ENCODE data around the gene PSRC1. TPM values are rescaled to one million over a fixed set of nuclear protein-coding genes. Genes with fewer than 3 reads are reported as not detected.

The PSRC1 gene
- total and polyA plus RNA-seq, 2 of the 8 experiments (the other 6 are each of a cell fraction or from before 2014, with no cell fraction given), result 56.1 to 67.3 TPM

- Histone ChIP-seq H3K79me1 (ENCODE audit: low read depth, low read length) (no peaks in the 10 kb centered on the region), H3K23me2 (ENCODE audit: low read depth, low read length) (no peaks in the 10 kb centered on the region), H4K91ac (replicated peaks; ENCODE audit: insufficient read length, low read length) (no peak overlapping the region), H3K9ac (replicated peaks in 1 of 4; ENCODE audit: extremely low read depth in 1 of 4, low read depth in 3 of 4, low read length in 3 of 4) (no peak overlapping the region), H2AK5ac (ENCODE audit: low read depth, low read length) (no peak overlapping the region), H3K4me3 (ENCODE audit: extremely low read depth in 1 of 4, insufficient read depth in 2 of 4, low read depth in 3 of 4, low read length in 4 of 4) (no peak overlapping the region), H3K4me2 (ENCODE audit: insufficient read depth in 1 of 2, low read depth in 2 of 2, low read length in 2 of 2) (no peak overlapping the region), H3K27ac (ENCODE audit: low read depth, low read length) (no peak overlapping the region), H3K9me3 (ENCODE audit: insufficient read depth in 2 of 2, low read depth in 1 of 2, low read length in 1 of 2) (no peaks in the 10 kb centered on the region), H2BK120ac (replicated peaks; ENCODE audit: low read depth, low read length) (no peak overlapping the region), H3K36me3 (ENCODE audit: control insufficient read depth in 2 of 4, insufficient read depth in 4 of 4, low read length in 3 of 4) (peaks cover 4 to 18% (median 14%) of the 10 kb centered on the region in 4 experiments; a peak in 4 of 8 replicates), H3K4me1 (replicated peaks in 1 of 4; ENCODE audit: control insufficient read depth in 3 of 4, insufficient read depth in 4 of 4, low read length in 3 of 4) (peaks cover 0 to 5% (median 1%) of the 10 kb centered on the region in 4 experiments; a peak in 4 of 7 replicates), H2BK20ac (ENCODE audit: low read length) (no peak overlapping the region), H2BK5ac (ENCODE audit: low read depth, low read length) (no peak overlapping the region; the same call in 1 of the 2 replicates), H3K4ac (replicated peaks; ENCODE audit: insufficient read length, low read depth, low read length) (no peak overlapping the region), H2BK12ac (ENCODE audit: low read depth, low read length) (no peak overlapping the region), H3K14ac (ENCODE audit: insufficient read length) (no peak overlapping the region), H3K56ac (replicated peaks; ENCODE audit: insufficient read length, low read depth, low read length) (no peak overlapping the region), H4K5ac (ENCODE audit: insufficient read length, low read depth, low read length) (no peak overlapping the region), H3K79me2 (ENCODE audit: control insufficient read depth in 1 of 2, insufficient read depth in 2 of 2, low read length in 2 of 2) (no peaks in the 10 kb centered on the region), H4K20me1 (replicated peaks in 1 of 2; ENCODE audit: control insufficient read depth in 1 of 2, insufficient read depth in 2 of 2, low read length in 2 of 2) (peaks cover 0 to 7% of the 10 kb centered on the region in 2 experiments), H2BK15ac (ENCODE audit: low read length) (no peak overlapping the region), H2AFZ (ENCODE audit: low read length) (no peak overlapping the region), H3K23ac (ENCODE audit: insufficient read length) (no peak overlapping the region), H4K8ac (ENCODE audit: extremely low read depth, insufficient read depth, low read length) (peak overlapping the region; percentile 51; the same call in 1 of the 2 replicates), H3K27me3 (replicated peaks in 1 of 4; ENCODE audit: control insufficient read depth in 3 of 4, extremely low read depth in 1 of 4, insufficient read depth in 3 of 4, low read length in 3 of 4) (no peaks in the 10 kb centered on the region), H3K18ac (ENCODE audit: extremely low read depth, low read length) (no peak overlapping the region)
- WGBS, 2 experiments (ENCODE audit: extremely low coverage in 1 of 2, insufficient coverage in 1 of 2, insufficient read length in 1 of 2, insufficient replicate concordance in 2 of 2, low coverage in 1 of 2, low lambda C conversion rate in 2 of 2, missing lambda C conversion rate in 1 of 2), result 84% methylated on average over 3 of the region's 6 CpGs; no CpG with 5 or more reads in 1 of the 2 experiments
- no peak for FAIRE-seq
- CTCF ChIA-PET (ENCODE audit: partially characterized antibody), result interaction anchor here (0.9 to 1.2 kb wide), 3 partner anchors 13 to 127 kb away, joined by 3 read pairs; no protein-coding TSS in a partner anchor
- POLR2A ChIA-PET (ENCODE audit: partially characterized antibody), result no interaction called here
- no peak for DNase-seq (ENCODE audit: low read depth in 1 of 2, low spot score in 2 of 2)
- no peak for TF ChIP-seq POLR2A (IDR thresholded peaks at IDR 0.05; ENCODE audit: control extremely low read depth in 1 of 2, low read depth in 2 of 2, low read length in 2 of 2)
- TF ChIP-seq E2F6 (IDR thresholded peaks at IDR 0.05), result no peak
- no peak for TF ChIP-seq MAX (IDR thresholded peaks at IDR 0.05)
- no peak for TF ChIP-seq SIRT6 (IDR thresholded peaks at IDR 0.05; ENCODE audit: low read length)
- TF ChIP-seq CTCF (IDR thresholded peaks at IDR 0.05; ENCODE audit: control extremely low read depth in 1 of 3, insufficient read depth in 1 of 3, low read depth in 1 of 3, low read length in 3 of 3), result no peak
- TF ChIP-seq JUN (IDR thresholded peaks at IDR 0.05; ENCODE audit: low read depth, low read length), result no peak
- TF ChIP-seq SUZ12 (IDR thresholded peaks at IDR 0.05; ENCODE audit: low read length), result no peak
- TF ChIP-seq SIX5 (IDR thresholded peaks at IDR 0.05; ENCODE audit: low read depth, low read length), result no peak
- TF ChIP-seq SIN3A (conservative IDR thresholded peaks at IDR 0.05 in 1 of 2, IDR thresholded peaks at IDR 0.05 in 1 of 2; ENCODE audit: low read depth in 1 of 2, low read length in 2 of 2), result no peak
Measured at GRCh38 chr1:109271458-109271857, 11.5 kb downstream of the PSRC1 start.
